Mesendoderm (in vitro differentiated cells): Measurements from ENCODE around the gene NPAS3. TPM values are rescaled to one million over a fixed set of nuclear protein-coding genes. Genes with fewer than 3 reads are reported as not detected.

Experiments used
- DNase-seq: peaks from one replicate; pipeline ENCODE4 v3.0.0; 2013
- H2AK5ac ChIP-seq: 2 replicates; pipeline ENCODE4 v1.6.1; 2013; ENCODE audit warnings: low read length, inconsistent platforms
- H2BK120ac ChIP-seq: 2 replicates; pipeline ENCODE4 v1.6.1; 2013; ENCODE audit warnings: low read depth, mild to moderate bottlenecking, low read length, moderate library complexity, mixed read lengths
- H2BK15ac ChIP-seq: replicated peaks from 2 replicates; pipeline ENCODE4 v1.6.1; 2013; ENCODE audit warnings: low read depth, mild to moderate bottlenecking, moderate library complexity
- H2BK5ac ChIP-seq: 2 replicates; pipeline ENCODE4 v1.6.1; 2013; ENCODE audit warnings: low read length, inconsistent platforms
- H3K18ac ChIP-seq: 2 replicates; pipeline ENCODE4 v1.6.1; 2013; ENCODE audit warnings: mild to moderate bottlenecking, low read length, mixed read lengths
- H3K23ac ChIP-seq: one replicate; pipeline ENCODE4 v1.6.1; 2013; ENCODE audit warnings: low read length
- H3K27ac ChIP-seq: 2 replicates; pipeline ENCODE4 v1.5.1; 2013; ENCODE audit warnings: low read depth, mild to moderate bottlenecking, inconsistent platforms, low read length, moderate library complexity
- H3K27me3 ChIP-seq: 2 replicates; pipeline ENCODE4 v1.6.1; 2013; ENCODE audit warnings: low read length, control low read depth, mild to moderate bottlenecking, inconsistent platforms; ENCODE audit not compliant: insufficient read depth, poor library complexity
- H3K36me3 ChIP-seq: 2 replicates; pipeline ENCODE4 v1.6.1; 2013; ENCODE audit warnings: low read length, inconsistent platforms; ENCODE audit not compliant: control insufficient read depth, insufficient read depth
- H3K4ac ChIP-seq: one replicate; pipeline ENCODE4 v1.6.1; 2013; ENCODE audit warnings: low read depth, mild to moderate bottlenecking, low read length, moderate library complexity
- H3K4me1 ChIP-seq: 2 replicates; pipeline ENCODE4 v1.6.1; 2013; ENCODE audit warnings: low read depth, low read length, inconsistent platforms; ENCODE audit not compliant: control insufficient read depth
- H3K4me2 ChIP-seq: 2 replicates; pipeline ENCODE4 v1.6.1; 2013; ENCODE audit warnings: low read length
- H3K4me3 ChIP-seq: 2 replicates; pipeline ENCODE4 v1.5.1; 2013; ENCODE audit warnings: mild to moderate bottlenecking, low read length
- H3K56ac ChIP-seq: one replicate; pipeline ENCODE4 v1.6.1; 2013; ENCODE audit warnings: low read length
- H3K79me1 ChIP-seq: 2 replicates; pipeline ENCODE4 v1.6.1; 2013; ENCODE audit warnings: low read length, inconsistent platforms
- H3K79me2 ChIP-seq: 2 replicates; pipeline ENCODE4 v1.6.1; 2013; ENCODE audit warnings: mild to moderate bottlenecking, low read length; ENCODE audit not compliant: control insufficient read depth, insufficient read depth
- H3K9ac ChIP-seq: 2 replicates; pipeline ENCODE4 v1.6.1; 2013; ENCODE audit warnings: low read length, inconsistent platforms
- H4K5ac ChIP-seq: one replicate; pipeline ENCODE4 v1.6.1; 2013; ENCODE audit warnings: low read length
- H4K8ac ChIP-seq: one replicate; pipeline ENCODE4 v1.6.1; 2013; ENCODE audit warnings: low read depth, mild to moderate bottlenecking, control low read depth, low read length, moderate library complexity
- WGBS: extraction: QIAGEN DNeasy Blood & Tissue Kit; methylation state at CpG from one replicate; pipeline ENCODE4 v1.1.7; 2013; ENCODE audit warnings: low lambda C conversion rate, missing lambda C conversion rate; ENCODE audit not compliant: insufficient coverage; ENCODE audit errors: extremely low coverage; 5-methylcytosine and 5-hydroxymethylcytosine counted together
- polyA plus RNA-seq, 2 experiments: library from polyadenylated mRNA; stranded (reverse); fragments of 200-250 nt; gene quantifications; one replicate each; pipeline ENCODE4 v1.2.3, GENCODE V29; 2013

NPAS3 gene
- 0.44 TPM for polyA plus RNA-seq (2013, experiment 1 of 2)
- 0.48 TPM for polyA plus RNA-seq (2013, experiment 2 of 2)

GRCh38 chr14:32938719-32939253 lies at the start of gene NPAS3:
NPAS3 (plus strand) TSS chr14:32938879.
- Histone ChIP-seq H3K4me2 (peak within 1 kb of the TSS; percentile 47), H3K18ac (peak within 1 kb of the TSS; percentile 100), H3K27ac (peak within 1 kb of the TSS; percentile 33), H3K4me1 (no peaks in the 10 kb centered on the region), H4K8ac (no peak within 1 kb of the TSS), H3K79me1 (no peaks in the 10 kb centered on the region), H3K9ac (peak within 1 kb of the TSS; percentile 65), H2BK5ac (no peak within 1 kb of the TSS), H2AK5ac (no peak within 1 kb of the TSS), H3K56ac (peak within 1 kb of the TSS; percentile 82), H3K23ac (no peak within 1 kb of the TSS), H4K5ac (no peak within 1 kb of the TSS), H3K79me2 (no peaks in the 10 kb centered on the region), H3K36me3 (no peaks in the 10 kb centered on the region), H3K4me3 (peak within 1 kb of the TSS; percentile 28), H2BK120ac (peak within 1 kb of the TSS; percentile 88), H3K27me3 (peaks cover 9% of the 10 kb centered on the region), H2BK15ac (no peak within 1 kb of the TSS), H3K4ac (peak within 1 kb of the TSS; percentile 87)
- DNase-seq: no peak
- no CpG with 5 or more reads among the region's 92 CpGs for WGBS

GRCh38 chr14:32896979-32897697 lies 41.5 kb upstream of the NPAS3 start:
- no peaks in the 10 kb centered on the region for H3K36me3 ChIP-seq
- H3K56ac ChIP-seq: no peak overlapping the region
- no peak overlapping the region for H3K27ac ChIP-seq
- no peaks in the 10 kb centered on the region for H3K79me1 ChIP-seq
- no CpG with 5 or more reads among the region's 10 CpGs for WGBS
- no peak for DNase-seq
- no peak overlapping the region for H3K23ac ChIP-seq
- H3K4me1 ChIP-seq: no peaks in the 10 kb centered on the region
- H3K18ac ChIP-seq: no peak overlapping the region
- H2AK5ac ChIP-seq: no peak overlapping the region
- no peak overlapping the region for H3K4me3 ChIP-seq
- no peaks in the 10 kb centered on the region for H3K27me3 ChIP-seq
- H3K4me2 ChIP-seq: no peak overlapping the region
- no peak overlapping the region for H3K4ac ChIP-seq
- no peak overlapping the region for H2BK5ac ChIP-seq
- H3K79me2 ChIP-seq: no peaks in the 10 kb centered on the region
- no peak overlapping the region for H3K9ac ChIP-seq
- no peak overlapping the region for H2BK120ac ChIP-seq
- no peak overlapping the region for H4K8ac ChIP-seq
- H4K5ac ChIP-seq: no peak overlapping the region
- no peak overlapping the region for H2BK15ac ChIP-seq

GRCh38 chr14:32897698-32898064 lies 41.0 kb upstream of the NPAS3 start:
- Histone ChIP-seq H2AK5ac (no peak overlapping the region), H3K79me1 (no peaks in the 10 kb centered on the region), H4K8ac (no peak overlapping the region), H2BK5ac (no peak overlapping the region), H3K79me2 (no peaks in the 10 kb centered on the region), H3K4me2 (no peak overlapping the region), H3K23ac (no peak overlapping the region), H3K36me3 (no peaks in the 10 kb centered on the region), H3K4ac (no peak overlapping the region), H3K9ac (no peak overlapping the region), H2BK15ac (no peak overlapping the region), H3K4me1 (no peaks in the 10 kb centered on the region), H3K56ac (no peak overlapping the region), H2BK120ac (no peak overlapping the region), H3K27ac (no peak overlapping the region), H4K5ac (no peak overlapping the region), H3K4me3 (no peak overlapping the region), H3K27me3 (no peaks in the 10 kb centered on the region), H3K18ac (no peak overlapping the region)
- DNase-seq: no peak
- no CpG with 5 or more reads among the region's 7 CpGs for WGBS

- Histone ChIP-seq H3K18ac (no peak overlapping the region), H3K56ac (no peak overlapping the region), H3K27ac (no peak overlapping the region), H3K36me3 (no peaks in the 10 kb centered on the region), H3K23ac (no peak overlapping the region), H3K4ac (no peak overlapping the region), H3K9ac (no peak overlapping the region), H2BK15ac (no peak overlapping the region), H3K4me3 (no peak overlapping the region), H2AK5ac (no peak overlapping the region), H4K8ac (no peak overlapping the region), H3K4me2 (no peak overlapping the region), H3K27me3 (no peaks in the 10 kb centered on the region), H2BK120ac (no peak overlapping the region), H3K4me1 (no peaks in the 10 kb centered on the region), H3K79me2 (no peaks in the 10 kb centered on the region), H2BK5ac (no peak overlapping the region), H4K5ac (no peak overlapping the region), H3K79me1 (no peaks in the 10 kb centered on the region)
- no CpG with 5 or more reads among the region's 2 CpGs for WGBS
- DNase-seq: no peak
These were observed 39.8 kb upstream of the NPAS3 start for GRCh38 chr14:32898876-32899275.

- H3K27ac ChIP-seq: no peak overlapping the region
- H2BK120ac ChIP-seq: no peak overlapping the region
- no CpG with 5 or more reads among the region's 3 CpGs for WGBS
These were observed 38.1 kb upstream of the NPAS3 start for GRCh38 chr14:32900547-32900946.

More at GRCh38 chr14:32900547-32900946, 38.1 kb upstream of the NPAS3 start:
- Histone ChIP-seq H2BK15ac (no peak overlapping the region), H3K9ac (no peak overlapping the region), H3K4me1 (no peaks in the 10 kb centered on the region), H3K79me2 (no peaks in the 10 kb centered on the region), H3K23ac (no peak overlapping the region), H2BK5ac (no peak overlapping the region), H3K36me3 (no peaks in the 10 kb centered on the region), H3K27me3 (no peaks in the 10 kb centered on the region), H4K8ac (no peak overlapping the region), H3K18ac (no peak overlapping the region), H3K4me3 (no peak overlapping the region), H3K4me2 (no peak overlapping the region), H3K4ac (no peak overlapping the region), H2AK5ac (no peak overlapping the region), H4K5ac (no peak overlapping the region), H3K56ac (no peak overlapping the region), H3K79me1 (no peaks in the 10 kb centered on the region)
- DNase-seq: no peak
